Osteoblast (primary cell): Measurements from ENCODE around the gene STX8. TPM values are rescaled to one million over a fixed set of nuclear protein-coding genes. Genes with fewer than 3 reads are reported as not detected.
A peak's percentile ranks its signal among the peaks of the same experiment; 100 is the strongest.
"Not testable (repeated sequence)": the region's sequence is repeated elsewhere in the genome, so short reads cannot be mapped to it uniquely, and the experiment has no call there.

Experiments
- DNase-seq: peaks from one replicate; pipeline ENCODE4 v3.0.0; 2011; ENCODE audit warnings: low spot score, mixed read lengths; ENCODE audit not compliant: insufficient read length; ENCODE audit errors: missing footprints
- H2AFZ ChIP-seq: 2 replicates; pipeline ENCODE4 v1.6.0; 2011; ENCODE audit warnings: mild to moderate bottlenecking, low read length
- H3K27ac ChIP-seq: 2 replicates; pipeline ENCODE4 v1.5.1; 2011; ENCODE audit warnings: mild to moderate bottlenecking, low read depth, low read length, moderate library complexity
- H3K27me3 ChIP-seq: 2 replicates; pipeline ENCODE4 v1.6.0; 2012; ENCODE audit warnings: mild to moderate bottlenecking, control low read depth, inconsistent platforms, low read length, moderate library complexity; ENCODE audit not compliant: insufficient read depth
- H3K36me3 ChIP-seq: 2 replicates; pipeline ENCODE4 v1.5.1; 2011; ENCODE audit warnings: mild to moderate bottlenecking, low read length, control low read depth, moderate library complexity; ENCODE audit not compliant: insufficient read depth
- H3K4me1 ChIP-seq: 2 replicates; pipeline ENCODE4 v1.5.1; 2011; ENCODE audit warnings: mild to moderate bottlenecking, low read length, control low read depth, moderate library complexity; ENCODE audit not compliant: insufficient read depth
- H3K4me2 ChIP-seq: 2 replicates; pipeline ENCODE4 v1.6.0; 2011; ENCODE audit warnings: mild to moderate bottlenecking, low read length; ENCODE audit not compliant: insufficient read depth
- H3K4me3 ChIP-seq: fragments of 200-600 bp; sonication (generic); 3 replicates; pipeline ENCODE4 v1.5.1; 2012; ENCODE audit warnings: mild to moderate bottlenecking, low read length, inconsistent platforms; ENCODE audit not compliant: insufficient read depth
- H3K79me2 ChIP-seq: 2 replicates; pipeline ENCODE4 v1.6.0; 2012; ENCODE audit warnings: mild to moderate bottlenecking, low read length, control low read depth, inconsistent platforms; ENCODE audit not compliant: insufficient read depth
- H3K9me3 ChIP-seq: 2 replicates; pipeline ENCODE4 v1.5.1; 2011; ENCODE audit warnings: low read depth, low read length, control low read depth
- H4K20me1 ChIP-seq: 2 replicates; pipeline ENCODE4 v1.6.0; 2012; ENCODE audit warnings: mild to moderate bottlenecking, low read length, control low read depth; ENCODE audit not compliant: insufficient read depth
- total RNA-seq: library from RNA; depleted of rRNA; stranded (reverse); fragments of >200 nt; gene quantifications from 2 replicates; pipeline ENCODE4 v1.2.3, GENCODE V29; 2012
- TF ChIP-seq, protein P1 (sequence below): IDR thresholded peaks from 2 replicates; pipeline ENCODE4 v1.5.1; 2011; ENCODE audit warnings: mild to moderate bottlenecking, low read depth, low read length, moderate library complexity; ENCODE audit errors: extremely low read depth

The STX8 gene
- total RNA-seq, 1 donor, result 72.7 TPM

DNA sequence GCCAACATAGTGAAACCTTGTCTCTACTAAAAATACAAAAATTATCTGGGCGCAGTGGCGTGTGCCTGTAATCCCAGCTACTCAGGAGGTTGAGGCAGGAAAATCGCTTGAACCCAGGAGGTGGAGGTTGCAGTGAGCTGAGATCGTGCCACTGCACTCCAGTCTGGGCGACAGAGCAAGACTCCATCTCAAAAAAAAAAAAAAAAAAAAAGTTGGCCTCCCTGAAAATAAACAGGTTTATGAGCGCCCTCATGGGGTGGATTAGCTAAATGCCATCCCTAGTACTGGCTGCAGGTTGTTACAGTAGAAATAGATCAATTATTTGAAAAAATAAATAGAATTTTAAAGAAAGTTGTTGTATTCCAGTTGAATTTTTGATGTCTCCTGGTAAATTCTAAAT lies 20.9 kb downstream of the STX8 start:
- H3K79me2 ChIP-seq, H3K36me3 ChIP-seq, H4K20me1 ChIP-seq, H3K27me3 ChIP-seq, H3K4me3 ChIP-seq, H2AFZ ChIP-seq, H3K9me3 ChIP-seq, H3K4me2 ChIP-seq, H3K27ac ChIP-seq, H3K4me1 ChIP-seq: not testable (repeated sequence)
- peak; percentile 37 for DNase-seq
- TF ChIP-seq, protein P1, sequence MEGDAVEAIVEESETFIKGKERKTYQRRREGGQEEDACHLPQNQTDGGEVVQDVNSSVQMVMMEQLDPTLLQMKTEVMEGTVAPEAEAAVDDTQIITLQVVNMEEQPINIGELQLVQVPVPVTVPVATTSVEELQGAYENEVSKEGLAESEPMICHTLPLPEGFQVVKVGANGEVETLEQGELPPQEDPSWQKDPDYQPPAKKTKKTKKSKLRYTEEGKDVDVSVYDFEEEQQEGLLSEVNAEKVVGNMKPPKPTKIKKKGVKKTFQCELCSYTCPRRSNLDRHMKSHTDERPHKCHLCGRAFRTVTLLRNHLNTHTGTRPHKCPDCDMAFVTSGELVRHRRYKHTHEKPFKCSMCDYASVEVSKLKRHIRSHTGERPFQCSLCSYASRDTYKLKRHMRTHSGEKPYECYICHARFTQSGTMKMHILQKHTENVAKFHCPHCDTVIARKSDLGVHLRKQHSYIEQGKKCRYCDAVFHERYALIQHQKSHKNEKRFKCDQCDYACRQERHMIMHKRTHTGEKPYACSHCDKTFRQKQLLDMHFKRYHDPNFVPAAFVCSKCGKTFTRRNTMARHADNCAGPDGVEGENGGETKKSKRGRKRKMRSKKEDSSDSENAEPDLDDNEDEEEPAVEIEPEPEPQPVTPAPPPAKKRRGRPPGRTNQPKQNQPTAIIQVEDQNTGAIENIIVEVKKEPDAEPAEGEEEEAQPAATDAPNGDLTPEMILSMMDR, result peak; percentile 51

GRCh38 chr17:9553596-9553995 lies 22.0 kb downstream of the STX8 start:
- Histone ChIP-seq H2AFZ (no peak overlapping the region), H3K4me2 (no peak overlapping the region), H4K20me1 (peaks cover 9% of the 10 kb centered on the region), H3K36me3 (no peaks in the 10 kb centered on the region), H3K4me3 (no peak overlapping the region), H3K79me2 (peaks cover 2% of the 10 kb centered on the region), H3K27me3 (no peaks in the 10 kb centered on the region), H3K4me1 (peaks cover 8% of the 10 kb centered on the region), H3K27ac (no peak overlapping the region), H3K9me3 (no peaks in the 10 kb centered on the region)
- DNase-seq, result no peak
- TF ChIP-seq, protein P1, result no peak

- Histone ChIP-seq H2AFZ (no peak overlapping the region), H3K4me1 (peaks cover 8% of the 10 kb centered on the region), H4K20me1 (peaks cover 6% of the 10 kb centered on the region), H3K27ac (no peak overlapping the region), H3K4me2 (no peak overlapping the region), H3K79me2 (peaks cover 2% of the 10 kb centered on the region), H3K36me3 (no peaks in the 10 kb centered on the region), H3K4me3 (no peak overlapping the region), H3K9me3 (no peaks in the 10 kb centered on the region), H3K27me3 (no peaks in the 10 kb centered on the region)
- TF ChIP-seq, protein P1, result no peak
- no peak for DNase-seq
Observed at GRCh38 chr17:9553181-9553580, 22.4 kb downstream of the STX8 start.

GRCh38 chr17:9549215-9549614 lies 26.4 kb downstream of the STX8 start:
- H3K36me3 ChIP-seq, result no peaks in the 10 kb centered on the region
- H3K4me1 ChIP-seq, result no peaks in the 10 kb centered on the region
- H3K9me3 ChIP-seq, result no peaks in the 10 kb centered on the region
- no peaks in the 10 kb centered on the region for H3K79me2 ChIP-seq
- TF ChIP-seq, protein P1, result no peak
- H2AFZ ChIP-seq, result no peak overlapping the region
- H4K20me1 ChIP-seq, result no peaks in the 10 kb centered on the region
- H3K4me3 ChIP-seq, result no peak overlapping the region
- no peaks in the 10 kb centered on the region for H3K27me3 ChIP-seq
- DNase-seq, result no peak
- no peak overlapping the region for H3K4me2 ChIP-seq
- H3K27ac ChIP-seq, result no peak overlapping the region
